Neutrophil (primary cell): ENCODE results near the gene ADCY5.

Experiments
- H3K27ac ChIP-seq: fragments of 200-600 bp; sonication (generic); 2 replicates; pipeline ENCODE4 v1.5.1; 2016; ENCODE audit warnings: mild to moderate bottlenecking, moderate library complexity
- H3K27me3 ChIP-seq: fragments of 200-600 bp; sonication (generic); 2 replicates; pipeline ENCODE4 v1.6.0; 2016; ENCODE audit warnings: mild to moderate bottlenecking
- H3K36me3 ChIP-seq: fragments of 200-600 bp; sonication (generic); 2 replicates; pipeline ENCODE4 v1.5.1; 2017
- H3K4me1 ChIP-seq, 2 experiments: fragments of 200-600 bp in 1 of 2; sonication (generic) in 1 of 2; 1 replicate in 1 of 2; 2 replicates in 1 of 2; pipeline versions ENCODE4 v1.5.1 to v1.6.1; 2013 to 2016; ENCODE audit warnings: low read depth in 1 of 2, low read length in 1 of 2, mild to moderate bottlenecking in 1 of 2, moderate library complexity in 1 of 2; ENCODE audit not compliant: control insufficient read depth in 1 of 2, insufficient read depth in 1 of 2
- H3K4me3 ChIP-seq, 2 experiments: fragments of 200-600 bp in 1 of 2; sonication (generic) in 1 of 2; 1 replicate in 1 of 2; 2 replicates in 1 of 2; pipeline ENCODE4 v1.5.1; 2013 to 2016; ENCODE audit warnings: low read depth in 1 of 2, low read length in 1 of 2, mild to moderate bottlenecking in 1 of 2, moderate library complexity in 1 of 2
- H3K9me3 ChIP-seq: fragments of 200-600 bp; sonication (generic); 2 replicates; pipeline ENCODE4 v1.5.1; 2016
- CTCF ChIP-seq: fragments of 200-600 bp; sonication (generic); IDR thresholded peaks from 2 replicates; pipeline ENCODE4 v1.5.1; 2016; ENCODE audit warnings: antibody characterized with exemption

ADCY5 gene

GRCh38 chr3:123480428-123480827 is 31.5 kb upstream of the ADCY5 start:
- H3K9me3 ChIP-seq, result no peaks in the 10 kb centered on the region
- peaks cover 12% of the 10 kb centered on the region for H3K27me3 ChIP-seq
- no peaks in the 10 kb centered on the region for H3K4me1 ChIP-seq
- H3K4me3 ChIP-seq, result no peak overlapping the region
- H3K36me3 ChIP-seq, result no peaks in the 10 kb centered on the region
- H3K27ac ChIP-seq, result no peak overlapping the region
- no peak for TF ChIP-seq CTCF

DNA sequence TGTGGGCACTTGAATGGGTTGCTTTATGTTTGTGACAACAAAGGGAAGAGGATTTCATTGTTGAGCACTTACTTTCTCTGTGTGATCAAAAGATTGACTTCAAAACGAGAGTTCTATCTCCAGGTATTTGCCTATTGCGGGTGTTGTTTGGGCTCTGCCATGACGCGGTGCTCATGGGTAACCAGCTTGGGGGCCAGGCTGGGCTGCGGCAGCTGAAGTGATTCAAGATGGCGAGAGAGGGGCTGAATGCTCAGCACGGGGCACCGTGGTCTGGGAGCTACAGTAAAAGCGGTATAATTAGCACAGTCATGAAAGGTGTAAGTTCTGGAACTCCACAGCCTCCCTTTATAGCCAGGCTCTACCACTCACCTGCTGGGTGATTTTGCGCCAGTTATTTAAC is 31.0 kb upstream of the ADCY5 start:
- Histone ChIP-seq H3K27me3 (peaks cover 17% of the 10 kb centered on the region), H3K4me1 (no peaks in the 10 kb centered on the region), H3K9me3 (no peaks in the 10 kb centered on the region), H3K36me3 (no peaks in the 10 kb centered on the region), H3K4me3 (no peak overlapping the region), H3K27ac (no peak overlapping the region)
- no peak for TF ChIP-seq CTCF

GRCh38 chr3:123478314-123478713 is 29.4 kb upstream of the ADCY5 start:
- H3K27me3 ChIP-seq, result peaks cover 29% of the 10 kb centered on the region
- H3K4me3 ChIP-seq, result no peak overlapping the region
- no peaks in the 10 kb centered on the region for H3K36me3 ChIP-seq
- no peak for TF ChIP-seq CTCF
- no peak overlapping the region for H3K27ac ChIP-seq
- no peaks in the 10 kb centered on the region for H3K4me1 ChIP-seq
- no peaks in the 10 kb centered on the region for H3K9me3 ChIP-seq

GRCh38 chr3:123476967-123477750 is 28.3 kb upstream of the ADCY5 start:
- no peak overlapping the region for H3K27ac ChIP-seq
- no peak overlapping the region for H3K4me3 ChIP-seq
- H3K9me3 ChIP-seq, result no peaks in the 10 kb centered on the region
- H3K36me3 ChIP-seq, result no peaks in the 10 kb centered on the region
- no peak for TF ChIP-seq CTCF
- peaks cover 29% of the 10 kb centered on the region for H3K27me3 ChIP-seq
- H3K4me1 ChIP-seq, result no peaks in the 10 kb centered on the region

GRCh38 chr3:123475786-123476185 is 26.9 kb upstream of the ADCY5 start:
- H3K4me3 ChIP-seq, result no peak overlapping the region
- peaks cover 29% of the 10 kb centered on the region for H3K27me3 ChIP-seq
- TF ChIP-seq CTCF, result no peak
- no peak overlapping the region for H3K27ac ChIP-seq
- H3K9me3 ChIP-seq, result no peaks in the 10 kb centered on the region
- H3K4me1 ChIP-seq, result no peaks in the 10 kb centered on the region
- H3K36me3 ChIP-seq, result no peaks in the 10 kb centered on the region
